Spleen (tissue), 11 donors: ENCODE measurements around the gene PRPH. TPM values are rescaled to one million over a fixed set of nuclear protein-coding genes. Genes with fewer than 3 reads are reported as not detected.

ENCODE experiments used
- DNase-seq: peaks from one replicate; pipeline ENCODE4 v3.0.0-alpha.2; 2020
- H3K27ac ChIP-seq, 8 donors: fragments of 200-600 bp; sonication (generic) in 7 of 8; 1 replicate in 4 of 8; 2 replicates in 4 of 8; pipeline versions ENCODE4 v1.5.0 to v1.8.0; 2016 to 2021; ENCODE audit warnings: inconsistent platforms in 4 of 8, mild to moderate bottlenecking in 4 of 8, moderate library complexity in 1 of 8
- H3K27me3 ChIP-seq, 7 donors: fragments of 200-600 bp; sonication (generic) in 6 of 7; replicated peaks in 1 of 7; 1 replicate in 4 of 7; 2 replicates in 3 of 7; pipeline versions ENCODE4 v1.5.0 to v1.8.0; 2016 to 2021; ENCODE audit warnings: inconsistent platforms in 3 of 7, mild to moderate bottlenecking in 1 of 7
- H3K36me3 ChIP-seq, 6 donors: fragments of 200-600 bp; sonication (generic) in 5 of 6; 1 replicate in 4 of 6; 2 replicates in 2 of 6; pipeline versions ENCODE4 v1.5.0 to v1.8.0; 2016 to 2021; ENCODE audit warnings: inconsistent platforms in 2 of 6
- H3K4me1 ChIP-seq, 6 donors: fragments of 200-600 bp; sonication (generic) in 5 of 6; 1 replicate in 3 of 6; 2 replicates in 3 of 6; pipeline versions ENCODE4 v1.5.0 to v1.8.0; 2016 to 2021; ENCODE audit warnings: inconsistent platforms in 3 of 6
- H3K4me3 ChIP-seq, 8 donors: fragments of 200-600 bp; sonication (generic) in 7 of 8; 1 replicate in 4 of 8; 2 replicates in 4 of 8; pipeline versions ENCODE4 v1.5.0 to v1.8.0; 2016 to 2021; ENCODE audit warnings: inconsistent platforms in 4 of 8, mild to moderate bottlenecking in 4 of 8, moderate library complexity in 2 of 8
- H3K9me3 ChIP-seq, 8 donors: fragments of 200-600 bp; sonication (generic) in 7 of 8; 1 replicate in 4 of 8; 2 replicates in 4 of 8; pipeline versions ENCODE4 v1.5.0 to v1.8.0; 2016 to 2021; ENCODE audit warnings: inconsistent platforms in 4 of 8
- POLR2A ChIP-seq, 3 donors: fragments of 450-650 bp; IDR thresholded peaks; one replicate each; pipeline ENCODE4 v1.5.1; 2017; ENCODE audit warnings: antibody characterized with exemption in 3 of 3, mild to moderate bottlenecking in 1 of 3
- POLR2AphosphoS5 ChIP-seq, 3 donors: sonication (generic); formaldehyde crosslinking; IDR thresholded peaks; one replicate each; pipeline ENCODE4 v1.5.1; 2017; ENCODE audit warnings: antibody characterized with exemption in 3 of 3
- whole genome bisulfite sequencing, 5 donors: extraction: QIAGEN DNeasy Blood & Tissue Kit in 3 of 5; methylation state at CpG; one replicate each; pipeline versions ENCODE4 v1.1.5 to v1.1.7; 2013 to 2018; 5-methylcytosine and 5-hydroxymethylcytosine counted together
- intact Hi-C: fragments of 100-400 bp; cut with DNase I; formaldehyde crosslinking; loops from one replicate; pipeline ENCODE4 v1.15.0; 2023; ENCODE audit warnings: low total_unique reads
- polyA plus RNA-seq, 3 donors: library from polyadenylated mRNA; stranded (reverse); fragments of 200-250 nt; gene quantifications; one replicate each; pipeline ENCODE4 v1.2.1, GENCODE V29; 2013
- total RNA-seq, 7 donors: library from RNA; depleted of rRNA in 3 of 7; stranded (reverse); fragments of >200 nt in 3 of 7; fragmentation: NEBNext Ultra II Directional in 4 of 7; extraction: Animal tissue kit (Norgen Biotek cat#: 25700) in 4 of 7; gene quantifications; one replicate each; pipeline versions ENCODE4 v1.1.0 to v1.2.1, GENCODE V29; 2016 to 2021
- TF ChIP-seq, protein P1 (sequence below), 11 experiments: fragments of 200-600 bp in 7 of 11; fragments of 450-650 bp in 4 of 11; sonication (generic) in 4 of 11; IDR thresholded peaks in 8 of 11; conservative IDR thresholded peaks in 3 of 11; 1 replicate in 7 of 11; 2 replicates in 4 of 11; pipeline versions ENCODE4 v1.4.0 to v1.8.0; 2016 to 2021; ENCODE audit warnings: antibody characterized with exemption in 11 of 11, inconsistent platforms in 4 of 11, mild to moderate bottlenecking in 1 of 11
- donor health status: healthy with polysubstance abuse.
- donor health status: DM: no; HTN: no; CAD: no; lungs with moderate emphysema.
- donor health status: DM: no; HTN: no; CAD: no.
- donor health status: Bipolar disorder and iron deficiency.
- donor health status: healthy.
- donor health status: DM: no; HTN: no; CAD: no.
- donor health status: DM: yes; HTN: yes; CAD: no.

The PRPH gene
- total and polyA plus RNA-seq, 10 donors = 0.26 to 3.0 (median 1.0) TPM

GRCh38 chr12:49347311-49348193 is 52.6 kb downstream of the PRPH start:
- WGBS, 5 donors = 10 to 21% (median 13%) methylated on average over 24 to 37 of the region's 37 CpGs
- H3K4me3 ChIP-seq = peak overlapping the region in 7 of 8 donors; percentile 9 to 65 (median 29)
- peaks cover 42 to 60% (median 52%) of the 10 kb centered on the region in 6 donors for H3K4me1 ChIP-seq
- no peaks in the 10 kb centered on the region for H3K36me3 ChIP-seq
- intact Hi-C loops = no loop called here
- H3K9me3 ChIP-seq = no peaks in the 10 kb centered on the region
- peaks cover 23 to 100% (median 76%) of the 10 kb centered on the region in 7 donors for H3K27me3 ChIP-seq
- peak; percentile 14 to 68 (median 50) for TF ChIP-seq POLR2AphosphoS5 (IDR thresholded peaks at IDR 0.05)
- TF ChIP-seq, protein P1, sequence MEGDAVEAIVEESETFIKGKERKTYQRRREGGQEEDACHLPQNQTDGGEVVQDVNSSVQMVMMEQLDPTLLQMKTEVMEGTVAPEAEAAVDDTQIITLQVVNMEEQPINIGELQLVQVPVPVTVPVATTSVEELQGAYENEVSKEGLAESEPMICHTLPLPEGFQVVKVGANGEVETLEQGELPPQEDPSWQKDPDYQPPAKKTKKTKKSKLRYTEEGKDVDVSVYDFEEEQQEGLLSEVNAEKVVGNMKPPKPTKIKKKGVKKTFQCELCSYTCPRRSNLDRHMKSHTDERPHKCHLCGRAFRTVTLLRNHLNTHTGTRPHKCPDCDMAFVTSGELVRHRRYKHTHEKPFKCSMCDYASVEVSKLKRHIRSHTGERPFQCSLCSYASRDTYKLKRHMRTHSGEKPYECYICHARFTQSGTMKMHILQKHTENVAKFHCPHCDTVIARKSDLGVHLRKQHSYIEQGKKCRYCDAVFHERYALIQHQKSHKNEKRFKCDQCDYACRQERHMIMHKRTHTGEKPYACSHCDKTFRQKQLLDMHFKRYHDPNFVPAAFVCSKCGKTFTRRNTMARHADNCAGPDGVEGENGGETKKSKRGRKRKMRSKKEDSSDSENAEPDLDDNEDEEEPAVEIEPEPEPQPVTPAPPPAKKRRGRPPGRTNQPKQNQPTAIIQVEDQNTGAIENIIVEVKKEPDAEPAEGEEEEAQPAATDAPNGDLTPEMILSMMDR (IDR thresholded peaks at IDR 0.05 in 8 of 11, conservative IDR thresholded peaks at IDR 0.05 in 3 of 11) = peak; percentile 76 to 98 (median 95)
- no peak for TF ChIP-seq POLR2A (IDR thresholded peaks at IDR 0.05)
- peak; percentile 93 for DNase-seq
- no peak overlapping the region for H3K27ac ChIP-seq

Other genes starting within 250 kb of the PRPH start
- gene KMT2D, start 234.4 kb upstream of the PRPH start, total RNA-seq = 100 to 1,000 TPM; 115 to 172 (median 163) TPM
- 10 to 100 TPM in 1 of 3 donors, 1 to 10 TPM in 2; 5.1 to 42.1 (median 6.0) TPM for gene KMT2D, start 234.4 kb upstream of the PRPH start, polyA plus RNA-seq
- gene RHEBL1, start 225.2 kb upstream of the PRPH start, total RNA-seq = 1 to 10 TPM; 2.0 to 4.3 (median 2.5) TPM
- 1 to 10 TPM; 3.9 to 6.7 (median 5.5) TPM for gene RHEBL1, start 225.2 kb upstream of the PRPH start, polyA plus RNA-seq
- 1 to 10 TPM in 3 of 7 donors, under 1 TPM in 4; 0.33 to 2.6 (median 0.79) TPM for gene DHH, start 200.3 kb upstream of the PRPH start, total RNA-seq
- gene DHH, start 200.3 kb upstream of the PRPH start, polyA plus RNA-seq = under 1 TPM; 0.09 to 0.74 (median 0.59) TPM
- 100 to 1,000 TPM in 2 of 7 donors, 10 to 100 TPM in 5; 60.3 to 108 (median 85.8) TPM for gene LMBR1L, start 184.3 kb upstream of the PRPH start, total RNA-seq
- gene LMBR1L, start 184.3 kb upstream of the PRPH start, polyA plus RNA-seq = 10 to 100 TPM; 44.1 to 78.0 (median 61.2) TPM
- gene TUBA1B, start 163.8 kb upstream of the PRPH start, total RNA-seq = 100 to 1,000 TPM; 326 to 706 (median 476) TPM
- 100 to 1,000 TPM; 231 to 582 (median 476) TPM for gene TUBA1B, start 163.8 kb upstream of the PRPH start, polyA plus RNA-seq
- gene TUBA1A, start 106.1 kb upstream of the PRPH start, total RNA-seq = 100 to 1,000 TPM in 2 of 7 donors, 10 to 100 TPM in 5; 47.2 to 120 (median 71.7) TPM
- 10 to 100 TPM; 52.0 to 68.5 (median 66.4) TPM for gene TUBA1A, start 106.1 kb upstream of the PRPH start, polyA plus RNA-seq
- gene TUBA1C, start 30.1 kb upstream of the PRPH start, total RNA-seq = 10 to 100 TPM; 36.3 to 71.7 (median 57.4) TPM
- gene TUBA1C, start 30.1 kb upstream of the PRPH start, polyA plus RNA-seq = 10 to 100 TPM; 44.0 to 89.6 (median 82.0) TPM
- gene TROAP, start 28.1 kb downstream of the PRPH start, total RNA-seq = 10 to 100 TPM in 1 of 7 donors, 1 to 10 TPM in 6; 2.5 to 11.9 (median 4.0) TPM
- 10 to 100 TPM in 1 of 3 donors, 1 to 10 TPM in 2; 3.2 to 10.8 (median 4.8) TPM for gene TROAP, start 28.1 kb downstream of the PRPH start, polyA plus RNA-seq
- not detected for gene C1QL4, start 42.0 kb downstream of the PRPH start, total RNA-seq
- not detected for gene C1QL4, start 42.0 kb downstream of the PRPH start, polyA plus RNA-seq
- gene DNAJC22, start 51.7 kb downstream of the PRPH start, total RNA-seq = 1 to 10 TPM in 2 of 7 donors, under 1 TPM in 5; 0.43 to 1.9 (median 0.89) TPM
- gene DNAJC22, start 51.7 kb downstream of the PRPH start, polyA plus RNA-seq = under 1 TPM; 0.10 to 0.48 (median 0.20) TPM
- gene SPATS2, start 72.3 kb downstream of the PRPH start, total RNA-seq = 10 to 100 TPM; 15.8 to 27.0 (median 20.7) TPM
- gene SPATS2, start 72.3 kb downstream of the PRPH start, polyA plus RNA-seq = 10 to 100 TPM in 1 of 3 donors, 1 to 10 TPM in 2; 7.1 to 10.1 (median 9.1) TPM
- 1 to 10 TPM in 4 of 7 donors, under 1 TPM in 3; 0.41 to 2.9 (median 1.0) TPM for gene KCNH3, start 243.9 kb downstream of the PRPH start, total RNA-seq
- under 1 TPM; 0.33 to 0.83 (median 0.61) TPM for gene KCNH3, start 243.9 kb downstream of the PRPH start, polyA plus RNA-seq